ENCODE data around the gene PRRX2.

The PRRX2 gene

GRCh38 chr9:129762985-129763926 is 97.8 kb downstream of the PRRX2 start:
- no peak for DNase-seq

- no peak for DNase-seq
Observed at GRCh38 chr9:129765764-129766317, 100.4 kb downstream of the PRRX2 start.

- no peak for DNase-seq
Observed at GRCh38 chr9:129768486-129768885, 103.0 kb downstream of the PRRX2 start.

- DNase-seq = no peak
Observed at GRCh38 chr9:129769669-129770068, 104.2 kb downstream of the PRRX2 start.

- DNase-seq = no peak
Observed at GRCh38 chr9:129770741-129771140, 105.3 kb downstream of the PRRX2 start.

All from activated CD4-positive, alpha-beta T cell treated with anti-CD3 and anti-CD28 coated beads, Interleukin-2, Interleukin-6, amounts not matched to agents 100 ng/mL and 50 ng/mL, durations not matched to agents 16 hours and 8 hours (primary cell).